Thoracic aorta endothelial cell (primary cell): ENCODE measurements around the gene AXIN2. TPM values are rescaled to one million over a fixed set of nuclear protein-coding genes. Genes with fewer than 3 reads are reported as not detected.

Source experiments
- total RNA-seq: library from RNA; depleted of rRNA; stranded (reverse); fragments of >200 nt; gene quantifications from 2 replicates; pipeline ENCODE4 v1.2.3, GENCODE V29; 2012

The AXIN2 gene
- 3.9 and 4.5 TPM in 2 replicates for total RNA-seq

GRCh38 chr17:65561452-65562205 is at the start of gene AXIN2:
Gene AXIN2 (minus strand): TSS chr17:65561648. CDS start chr17:65558620, 3,028 bp downstream.

